Activated CD8-positive, alpha-beta memory T cell treated with anti-CD3 and anti-CD28 coated beads, Interleukin-2, amount 50 U/mL, for 24 hours (primary cell): Measurements from ENCODE around the gene KRT71.
"Not testable (repeated sequence)": the region's sequence is repeated elsewhere in the genome, so short reads cannot be mapped to it uniquely, and the experiment has no call there.

ENCODE experiments used
- DNase-seq: peaks from one replicate; pipeline ENCODE4 v3.0.0-alpha.2; 2020; ENCODE audit errors: extremely low read depth

KRT71 gene

DNA sequence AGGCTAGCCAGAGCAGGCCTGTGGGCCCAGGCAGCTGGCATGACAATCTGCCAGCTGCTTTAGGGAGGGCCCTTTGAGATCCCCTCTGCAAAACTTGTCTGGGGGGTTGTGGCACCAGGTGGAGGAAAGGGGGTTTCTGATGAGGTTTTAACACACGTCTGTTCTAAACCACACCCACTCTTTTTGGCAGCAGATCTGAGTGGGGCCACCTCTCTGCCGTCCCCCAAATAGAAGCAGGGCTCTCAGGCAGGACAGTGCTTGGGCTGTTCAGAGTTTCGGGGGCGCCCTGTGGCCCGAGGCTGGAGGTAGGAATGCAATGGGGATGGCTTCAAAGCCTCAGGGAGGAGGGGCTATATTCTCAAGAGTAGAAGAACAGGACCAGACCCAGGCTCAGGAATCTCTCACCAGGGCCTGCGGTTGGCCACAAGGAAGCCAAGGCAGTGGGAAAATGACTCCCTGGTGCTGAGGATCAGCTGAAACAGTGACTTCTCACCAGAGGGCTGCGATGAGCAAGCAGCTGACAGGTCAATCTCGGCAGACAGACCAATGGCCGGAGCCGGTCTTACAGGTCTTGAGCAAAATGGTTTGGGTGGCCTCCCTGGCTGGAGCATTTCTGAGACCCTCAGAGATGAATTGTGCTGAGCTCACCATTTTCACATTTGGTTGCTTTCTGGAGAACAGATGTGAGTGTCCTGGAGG is 31.2 kb downstream of the KRT71 start:
- DNase-seq: no peak

DNA sequence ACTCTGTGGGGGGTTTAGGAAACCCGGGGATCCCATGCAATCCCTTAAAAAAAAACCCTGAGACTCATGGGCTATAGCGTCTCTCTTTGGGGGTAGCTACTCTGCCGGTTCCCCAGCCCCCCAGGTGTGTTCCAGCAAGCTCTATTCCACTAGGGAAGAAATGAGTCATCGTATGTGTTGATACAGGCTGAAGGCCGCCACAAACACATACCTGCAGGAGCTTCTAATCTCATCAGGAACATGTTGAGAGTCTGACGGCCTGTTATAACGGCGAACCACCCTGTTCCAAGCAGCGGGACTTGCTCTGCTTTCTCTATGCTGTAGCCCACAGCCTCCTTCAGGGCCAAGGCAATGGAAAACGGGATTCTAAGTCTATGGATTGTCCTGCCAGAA is 31.8 kb downstream of the KRT71 start:
- no peak for DNase-seq

DNA sequence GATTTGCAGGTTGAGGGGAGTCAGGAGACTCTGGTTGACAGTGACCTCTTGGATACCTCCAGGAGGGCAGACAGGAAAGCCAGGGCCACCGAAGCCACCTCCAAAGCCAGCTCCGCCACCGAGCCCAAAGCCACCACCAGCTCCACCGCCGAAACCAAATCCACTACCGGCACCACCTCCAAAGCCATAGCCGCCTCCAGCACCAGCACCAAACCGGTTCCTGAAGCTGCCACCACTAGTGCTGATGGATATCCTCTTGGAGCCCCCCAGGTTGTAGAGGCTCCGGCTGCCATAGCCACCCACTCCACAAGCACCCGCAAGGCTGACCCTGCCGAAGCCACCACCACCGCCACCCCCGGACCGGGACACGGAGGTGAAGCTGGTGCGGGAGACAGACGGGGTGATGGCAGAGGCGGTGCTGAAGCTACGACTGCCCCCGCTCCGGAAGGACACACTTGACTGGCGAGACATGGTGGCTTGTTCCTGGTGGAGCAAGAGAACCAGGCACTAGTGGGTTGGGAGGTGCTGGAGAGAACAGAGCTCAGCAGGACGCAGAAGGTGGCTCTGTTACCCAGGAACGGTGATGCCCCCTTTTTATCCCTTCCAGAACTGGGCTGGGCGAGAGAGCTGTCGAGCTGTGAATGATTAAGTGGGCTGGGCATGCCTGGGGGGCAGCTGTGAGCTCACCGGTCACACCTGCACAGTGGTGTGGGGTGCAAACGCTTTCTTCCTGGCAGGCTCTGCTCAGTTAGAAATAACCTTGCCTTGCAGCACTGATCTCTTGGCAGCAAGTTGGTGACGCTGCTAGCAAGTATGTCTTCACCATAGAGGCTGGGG is 32.9 kb downstream of the KRT71 start, which contains the start of gene KRT5:
TSS of gene KRT5 (minus strand) at position 569 of the 837 bp plus-strand sequence. CDS start at position 471, 98 bp downstream.
- DNase-seq: no peak

DNA sequence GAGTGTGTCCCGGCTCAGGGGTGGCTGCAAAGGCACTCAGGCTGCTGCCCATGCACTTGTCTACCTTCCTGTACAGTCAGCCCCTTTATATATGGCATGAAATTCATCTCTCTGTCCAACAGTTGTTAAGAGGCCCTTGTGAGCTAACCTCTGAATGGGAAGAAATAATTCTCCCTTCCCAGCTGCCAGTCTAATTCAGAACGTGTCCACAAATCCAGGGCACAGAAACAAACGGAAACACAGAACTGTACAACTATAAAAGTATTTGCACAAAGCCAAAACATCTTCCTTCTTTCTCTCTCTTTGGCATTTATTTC is 33.6 kb downstream of the KRT71 start:
- no peak for DNase-seq

DNA sequence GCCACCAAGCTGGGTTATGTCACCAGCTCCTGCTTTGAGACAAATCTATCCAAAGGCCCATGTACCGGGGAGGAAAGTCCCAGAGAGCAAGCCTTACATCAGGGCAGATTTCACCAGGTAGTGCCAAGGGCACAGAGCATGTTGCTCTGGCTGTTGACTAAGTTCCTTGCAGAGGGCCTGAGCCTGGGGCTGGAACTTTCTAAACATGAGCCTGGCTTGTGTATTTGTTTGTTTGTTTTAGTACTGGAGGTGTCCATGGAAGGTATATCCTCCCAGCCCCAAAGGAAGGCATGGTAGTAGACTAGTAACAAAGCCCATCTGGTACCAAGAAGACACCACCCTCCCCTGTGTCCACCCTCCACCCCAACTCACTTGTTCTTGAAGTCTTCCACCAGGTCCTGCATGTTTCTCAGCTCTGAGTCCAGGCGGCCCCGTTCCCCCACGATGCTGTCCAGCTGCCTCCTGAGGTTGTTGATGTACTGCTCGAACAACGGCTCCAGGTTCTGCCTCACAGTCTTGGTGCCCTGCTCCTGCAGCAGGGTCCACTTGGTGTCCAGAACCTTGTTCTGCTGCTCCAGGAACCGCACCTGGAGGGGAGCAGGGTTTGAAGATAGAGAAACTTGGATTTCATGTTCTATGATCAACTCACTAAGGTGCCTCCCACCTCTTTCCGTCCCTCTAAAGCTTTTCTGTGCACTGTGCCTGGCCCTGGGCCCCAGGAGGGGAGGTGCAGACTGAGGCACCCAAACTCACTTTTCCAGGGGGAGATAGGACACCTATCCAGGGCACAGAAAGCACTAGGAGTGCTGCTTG is 34.2 kb downstream of the KRT71 start:
- no peak for DNase-seq

DNA sequence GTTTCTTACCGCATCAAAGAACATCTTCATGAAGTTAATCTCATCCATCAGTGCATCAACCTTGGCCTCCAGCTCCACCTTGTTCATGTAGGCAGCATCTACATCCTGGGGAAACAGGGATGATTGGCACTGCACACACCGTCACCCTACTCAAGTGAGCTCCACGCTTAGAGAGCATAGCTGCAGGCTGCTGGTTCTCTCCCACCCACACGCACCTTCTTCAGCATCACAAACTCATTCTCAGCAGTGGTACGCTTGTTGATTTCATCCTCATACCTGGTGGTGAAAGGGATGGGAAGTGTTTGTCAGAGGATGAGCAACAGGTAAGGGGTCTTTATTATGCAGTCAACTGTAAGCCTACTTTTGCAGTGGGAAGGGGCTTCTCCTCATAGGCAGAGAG is 35.1 kb downstream of the KRT71 start:
- no peak for DNase-seq

DNA sequence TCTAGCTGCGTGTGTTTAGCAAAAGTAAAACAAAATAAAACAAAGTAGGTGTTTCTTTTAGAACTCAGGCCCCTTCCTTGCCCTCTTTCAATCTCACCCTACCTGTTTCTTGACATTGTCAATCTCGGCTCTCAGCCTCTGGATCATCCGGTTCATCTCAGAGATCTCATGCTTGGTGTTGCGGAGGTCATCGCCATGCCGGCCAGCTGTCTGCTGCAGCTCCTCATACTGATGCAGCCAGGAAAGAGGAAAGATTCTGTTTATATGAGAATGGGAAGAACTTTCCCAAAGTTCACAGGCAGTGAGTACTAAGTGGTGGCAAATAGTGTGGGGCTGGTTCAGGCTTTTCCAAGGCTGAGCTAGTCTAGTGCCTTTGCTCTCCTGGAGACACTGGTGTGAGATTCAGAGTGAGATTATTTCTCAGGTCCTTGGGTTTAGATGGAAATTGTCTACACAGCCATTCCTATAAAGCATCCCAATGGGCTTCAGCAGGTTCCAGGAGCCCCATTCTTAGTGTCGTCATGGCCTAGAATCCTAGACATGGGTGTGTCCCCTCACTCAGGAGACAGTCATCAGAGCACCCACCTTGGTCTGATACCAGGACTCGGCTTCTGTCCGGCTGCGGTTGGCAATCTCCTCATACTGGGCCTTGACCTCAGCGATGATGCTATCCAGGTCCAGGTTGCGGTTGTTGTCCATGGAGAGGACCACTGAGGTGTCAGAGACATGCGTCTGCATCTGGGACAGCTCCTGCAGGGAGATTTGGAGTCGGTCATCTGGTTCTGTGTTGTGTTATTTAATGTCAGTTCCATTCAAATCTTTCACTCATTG is 35.7 kb downstream of the KRT71 start:
- no peak for DNase-seq

DNA sequence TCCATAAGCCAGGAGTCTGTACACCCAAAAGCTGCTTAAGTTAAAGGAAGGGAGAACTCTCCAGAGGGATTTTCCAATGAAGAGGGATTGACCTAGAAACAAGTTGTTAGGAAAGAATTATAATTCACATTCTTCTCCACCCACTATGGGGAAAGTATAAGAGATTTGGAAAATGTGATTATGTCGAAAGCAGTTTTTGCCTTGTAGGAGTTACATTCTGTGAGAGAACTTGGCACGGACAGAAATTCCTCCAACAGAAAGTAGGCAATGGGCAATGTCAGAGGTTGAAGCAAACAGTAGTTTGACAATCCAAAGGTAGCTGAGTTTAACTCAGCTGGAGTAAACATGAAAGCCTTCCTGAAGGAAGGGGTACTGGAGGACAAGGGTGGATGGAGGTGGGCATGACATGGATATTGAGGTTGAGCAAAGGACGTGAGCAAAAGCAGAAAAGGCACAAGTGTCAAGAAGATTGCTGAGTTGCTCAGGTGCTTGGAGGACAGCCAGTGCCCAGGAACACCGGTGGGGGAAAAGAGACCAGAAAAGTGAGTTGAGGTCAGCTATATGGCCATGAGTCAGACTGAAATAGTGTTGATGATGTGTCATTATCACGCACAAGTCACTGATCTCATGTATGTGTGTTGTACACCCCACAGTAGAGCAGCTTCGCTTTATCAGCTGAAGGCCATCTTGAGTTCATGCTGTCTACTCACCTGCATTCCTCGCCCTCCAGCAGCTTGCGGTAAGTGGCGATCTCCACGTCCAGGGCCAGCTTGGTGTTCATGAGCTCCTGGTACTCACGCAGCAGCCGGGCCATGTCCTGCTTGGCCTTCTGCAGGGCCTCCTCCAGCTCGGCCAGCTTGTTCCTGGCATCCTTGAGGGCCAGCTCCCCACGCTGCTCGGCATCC is 36.8 kb downstream of the KRT71 start:
- DNase-seq: no peak

DNA sequence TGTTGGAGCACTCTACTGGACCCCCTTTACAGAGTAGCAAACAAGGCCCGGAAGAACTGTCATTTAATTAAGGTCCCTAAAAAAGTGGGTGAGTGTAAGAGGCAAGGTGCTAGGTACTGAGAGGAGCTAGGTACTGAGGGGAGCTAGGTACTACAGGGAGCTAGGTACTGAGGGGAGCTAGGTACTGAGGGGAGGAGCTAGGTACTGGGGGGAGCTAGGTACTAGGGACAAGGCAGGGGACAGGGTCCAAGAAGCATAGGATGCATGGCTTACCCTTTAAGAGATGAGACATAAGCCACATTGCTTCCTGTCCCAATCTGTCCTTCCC is 37.7 kb downstream of the KRT71 start:
- DNase-seq: no peak

DNA sequence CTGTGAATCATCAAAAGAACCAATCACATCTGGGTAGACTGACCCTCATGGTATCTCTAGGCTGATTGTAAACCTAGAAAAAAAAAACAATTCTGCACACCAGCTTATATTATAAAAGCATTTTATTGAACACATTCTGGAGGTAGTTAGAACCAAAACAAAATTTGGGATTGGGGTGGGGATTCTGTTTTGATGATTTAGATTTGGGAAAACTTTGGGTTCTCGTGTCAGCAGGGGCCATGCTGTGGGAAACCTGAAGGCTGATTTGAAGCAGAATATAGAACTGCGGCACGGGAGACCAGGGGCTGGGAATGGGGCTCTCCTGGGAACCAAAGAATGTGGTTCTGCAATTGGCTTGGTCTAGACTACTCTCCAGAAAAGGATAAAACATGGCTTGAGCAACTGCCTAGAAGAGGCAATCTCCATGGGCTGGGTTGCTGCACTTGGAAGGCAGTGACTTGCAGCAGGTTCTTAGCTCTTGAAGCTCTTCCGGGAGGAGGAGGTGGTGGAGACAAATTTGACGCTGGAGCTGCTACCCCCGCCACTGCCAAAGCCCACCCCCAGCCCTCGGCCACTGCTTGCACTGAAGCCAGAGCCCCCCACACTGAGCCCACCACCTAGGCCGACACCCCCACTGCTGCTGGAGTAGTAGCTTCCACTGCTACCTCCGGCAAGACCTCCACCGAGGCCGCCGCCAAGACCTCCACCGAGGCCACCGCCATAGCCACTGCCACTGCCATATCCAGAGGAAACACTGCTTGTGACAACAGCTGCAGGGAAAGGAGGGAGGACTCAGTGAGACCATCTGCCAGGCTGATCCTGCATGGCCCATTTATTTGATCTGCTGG is 38.2 kb downstream of the KRT71 start:
- DNase-seq: no peak

DNA sequence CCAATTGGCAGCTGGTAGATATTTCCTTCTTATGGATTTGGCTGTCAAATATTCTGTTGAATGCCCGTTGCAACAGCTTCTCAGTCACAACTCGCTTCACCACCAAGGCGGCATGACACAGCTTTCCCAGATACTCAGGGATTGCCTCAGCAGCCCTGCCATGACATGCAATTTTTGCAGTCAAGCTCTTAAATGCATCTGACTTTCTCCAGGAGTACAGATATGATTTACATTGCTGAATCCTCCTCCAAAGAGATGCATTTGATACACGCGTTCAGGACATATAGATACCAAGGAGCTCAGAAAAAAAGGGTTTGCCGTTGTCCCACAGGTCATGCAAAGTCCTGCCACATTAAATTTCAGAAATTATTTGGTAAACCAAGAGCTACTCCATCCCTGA is 39.2 kb downstream of the KRT71 start:
- no peak for DNase-seq

DNA sequence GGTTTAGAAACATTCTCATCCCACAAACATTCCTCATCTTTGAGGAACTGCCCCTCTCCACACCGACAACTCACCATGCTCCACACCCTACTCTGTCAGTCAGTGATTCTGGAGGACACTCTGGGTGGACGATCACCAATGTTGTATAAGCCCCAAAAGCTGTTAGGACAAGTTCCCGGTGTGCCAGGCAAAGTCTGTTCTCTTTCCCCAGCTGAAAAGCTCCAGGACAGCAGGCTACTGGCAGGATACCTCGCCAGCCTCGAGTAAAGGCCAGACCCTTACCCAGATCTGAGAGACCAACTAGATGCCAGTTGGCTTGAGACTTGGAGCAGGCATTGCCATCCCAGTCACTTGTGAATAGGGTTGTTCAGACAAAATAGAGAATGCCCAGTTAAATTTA is 44.7 kb downstream of the KRT71 start:
- no peak for DNase-seq

DNA sequence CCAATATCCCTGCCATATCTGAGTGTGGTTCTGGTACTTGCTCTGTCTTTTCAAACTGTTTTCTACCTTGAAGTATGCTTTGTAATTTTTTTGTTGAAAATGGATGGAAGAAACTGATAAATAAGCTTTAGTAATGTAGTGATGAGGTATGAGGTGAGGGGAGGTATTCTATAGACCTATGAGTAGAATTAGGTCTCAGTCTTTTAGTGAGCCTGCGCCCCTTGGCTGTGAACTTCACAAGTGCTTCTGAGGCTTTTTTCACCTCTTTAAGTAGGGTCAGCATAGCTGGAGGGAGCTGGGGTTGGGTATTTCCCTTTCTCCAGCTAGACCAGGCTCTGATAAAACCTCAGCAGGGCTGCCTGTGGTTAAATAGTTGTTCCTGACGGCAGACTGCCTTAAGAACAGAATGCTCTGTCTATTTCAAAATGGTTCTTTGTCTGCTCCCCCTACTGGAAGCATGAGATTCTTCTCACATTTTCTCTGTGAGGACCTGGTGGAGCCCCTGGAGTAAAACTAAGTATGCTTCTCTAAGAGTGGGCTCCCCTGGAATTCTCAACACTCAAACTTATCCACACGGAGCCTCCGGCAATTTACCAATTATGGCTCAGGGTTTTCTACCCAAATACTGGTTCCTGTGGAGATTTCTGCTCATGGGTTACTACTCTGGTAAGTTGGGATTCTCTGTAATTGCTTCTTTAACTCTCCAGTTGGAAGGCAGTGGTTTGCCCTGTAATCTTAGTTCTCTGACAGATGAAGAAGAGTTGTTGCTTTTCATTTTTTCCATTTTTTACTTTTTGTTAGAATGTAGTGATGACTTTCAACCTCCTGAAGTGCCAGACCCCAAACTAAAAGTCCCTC is 45.9 kb downstream of the KRT71 start:
- DNase-seq: no peak

DNA sequence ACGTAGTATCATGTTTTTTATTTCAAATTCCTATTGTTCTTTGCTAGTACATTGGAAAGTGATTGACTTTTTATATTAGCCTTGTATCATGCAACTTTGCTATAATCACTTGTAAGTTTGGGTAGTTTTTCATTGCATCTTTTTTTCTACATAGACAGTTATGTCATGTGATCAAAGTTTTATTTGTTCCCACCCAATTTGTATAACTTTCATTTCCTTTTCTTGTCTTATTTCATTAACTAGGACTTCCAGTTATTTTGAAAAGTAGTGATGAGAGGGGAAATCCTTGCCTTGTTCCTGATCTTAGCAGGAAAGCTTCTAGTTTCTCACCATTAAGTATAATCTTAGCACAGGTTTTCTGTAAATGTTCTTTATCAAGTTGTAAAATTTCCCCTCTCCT is 50.1 kb downstream of the KRT71 start:
- no peak for DNase-seq

DNA sequence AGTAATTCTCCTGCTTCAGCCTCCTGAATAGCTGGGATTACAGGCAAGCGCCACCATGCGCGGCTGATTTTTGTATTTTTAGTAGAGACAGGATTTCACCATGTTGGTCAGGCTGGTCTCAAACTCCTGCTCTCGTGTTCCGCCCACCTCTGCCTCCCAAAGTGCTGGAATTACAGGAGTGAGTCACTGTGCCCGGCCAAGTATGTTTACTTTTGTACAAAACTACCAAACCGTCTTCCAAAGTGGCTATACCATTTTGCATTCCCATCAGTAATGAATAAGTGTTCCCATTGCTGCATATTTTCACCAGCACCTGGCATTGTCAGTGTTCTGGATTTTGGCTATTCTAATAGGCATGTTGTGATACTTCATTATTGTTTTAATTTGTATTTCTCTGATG is 51.5 kb downstream of the KRT71 start:
- DNase-seq: no peak

DNA sequence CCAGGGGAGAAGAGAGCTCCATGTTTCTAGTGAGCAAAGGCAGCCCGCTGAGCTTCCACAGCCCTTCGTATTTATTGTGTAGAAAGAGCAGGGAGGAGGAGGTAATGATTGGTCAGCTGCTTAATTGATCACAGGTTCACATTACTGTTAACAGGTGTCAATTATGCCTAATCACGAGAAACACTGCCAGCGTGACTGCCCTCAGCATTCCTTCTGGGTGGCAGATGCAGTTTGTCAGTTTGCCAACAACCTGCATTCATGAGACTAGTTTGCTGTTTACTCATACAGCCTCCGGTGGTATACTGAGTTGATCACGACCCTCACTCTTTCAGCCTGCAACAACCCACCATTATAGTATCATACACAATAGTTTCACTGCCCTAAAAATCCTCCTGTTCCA is 52.4 kb downstream of the KRT71 start:
- not testable (repeated sequence) for DNase-seq

DNA sequence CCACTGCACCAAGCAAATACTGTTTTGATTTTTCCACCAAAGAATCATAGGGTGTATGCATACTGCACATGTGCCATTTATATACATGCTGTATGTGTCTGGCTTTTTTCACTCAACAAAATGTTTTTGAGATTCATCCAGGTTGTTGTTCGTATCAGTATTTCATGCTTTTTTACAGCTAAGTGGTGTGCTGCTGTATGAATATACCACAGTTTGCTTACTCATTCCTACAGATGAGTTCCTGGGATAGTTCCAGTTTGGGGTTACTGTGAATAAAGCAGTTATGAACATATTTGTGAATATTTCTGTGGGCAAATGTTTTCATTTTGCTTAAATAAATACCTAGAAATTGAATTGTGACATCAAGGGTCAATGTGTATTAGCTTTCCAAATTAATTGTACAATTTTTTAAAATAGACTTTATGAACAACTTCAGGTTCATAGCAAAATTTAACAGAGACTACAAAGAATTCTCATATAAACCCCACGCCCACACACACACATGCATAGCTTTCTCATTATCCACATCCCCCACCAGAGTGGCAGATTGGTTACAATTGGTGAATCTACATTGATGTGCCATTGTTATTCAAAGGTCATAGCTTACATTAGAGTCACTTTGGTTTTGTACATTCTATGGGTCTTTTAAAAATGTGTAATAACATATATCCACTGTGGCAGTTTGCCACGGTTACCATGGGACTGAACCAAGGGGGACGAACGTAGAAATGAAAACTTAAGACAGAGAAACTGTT is 53.0 kb downstream of the KRT71 start:
- DNase-seq: no peak

DNA sequence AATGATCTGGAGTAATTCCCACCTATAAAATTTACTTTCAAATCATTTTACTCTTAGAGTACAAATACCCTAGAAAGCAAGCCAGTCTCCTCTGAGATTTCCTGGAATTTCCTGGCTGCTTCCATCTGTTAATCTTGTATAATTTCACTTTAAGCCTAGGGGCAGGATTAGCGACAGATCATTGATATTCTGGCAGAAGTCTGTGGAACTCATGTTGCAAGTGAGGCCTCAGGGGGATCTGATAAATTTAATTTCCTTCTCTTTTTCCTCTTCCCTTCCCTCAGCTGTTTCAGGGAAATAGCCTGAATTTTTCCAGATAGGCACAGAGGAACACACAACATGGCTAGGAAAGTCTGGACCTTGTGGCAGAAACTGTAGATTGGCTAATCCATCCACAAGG is 54.0 kb downstream of the KRT71 start:
- no peak for DNase-seq
